ENCODE measurements around the gene CLEC14A. TPM values are rescaled to one million over a fixed set of nuclear protein-coding genes. Genes with fewer than 3 reads are reported as not detected.
A peak's percentile ranks its signal among the peaks of the same experiment; 100 is the strongest.

CLEC14A gene
- total and polyA plus RNA-seq, 8 donors = 34.7 to 73.8 (median 58.5) TPM

GRCh38 chr14:38291681-38292467, 36.0 kb upstream of the CLEC14A start:
- Histone ChIP-seq H3K9me3 (peaks cover 0 to 2% of the 10 kb centered on the region in 2 donors), H3K27ac (peak overlapping the region in 1 of 2 donors; percentile 65), H3K36me3 (no peaks in the 10 kb centered on the region), H3K27me3 (no peaks in the 10 kb centered on the region), H3K4me1 (peaks cover 10 to 17% of the 10 kb centered on the region in 2 donors), H3K4me3 (no peak overlapping the region)
- ATAC-seq (no peak), DNase-seq (no peak)
- intact Hi-C loops (cut with DNase I) = loop anchor here in 1 of 2 donors (5.0 kb wide), 1 partner anchor 35 kb away; the partner anchor contains the start of gene CLEC14A
- TF ChIP-seq CTCF (IDR thresholded peaks at IDR 0.05) = no peak

- peak; percentile 95 for ATAC-seq
- no peak for TF ChIP-seq CTCF (IDR thresholded peaks at IDR 0.05)
- no peaks in the 10 kb centered on the region for H3K36me3 ChIP-seq
- H3K27me3 ChIP-seq = no peaks in the 10 kb centered on the region
- intact Hi-C loops (cut with DNase I) = loop anchor here in 1 of 2 donors (5.0 kb wide), 1 partner anchor 33 kb away; the partner anchor contains the start of gene CLEC14A
- H3K9me3 ChIP-seq = peaks cover 0 to 2% of the 10 kb centered on the region in 2 donors
- H3K4me1 ChIP-seq = peaks cover 10 to 17% of the 10 kb centered on the region in 2 donors
- peak in 2 of 4 donors; percentile 63 to 64 for DNase-seq
- H3K4me3 ChIP-seq = no peak overlapping the region
- H3K27ac ChIP-seq = peak overlapping the region in 1 of 2 donors; percentile 65
Measured at GRCh38 chr14:38290601-38291188, 34.8 kb upstream of the CLEC14A start.

- TF ChIP-seq CTCF (IDR thresholded peaks at IDR 0.05) = no peak
- no peaks in the 10 kb centered on the region for H3K36me3 ChIP-seq
- H3K27ac ChIP-seq = no peak overlapping the region
- ATAC-seq (no peak), DNase-seq (no peak)
- peaks cover 0 to 2% of the 10 kb centered on the region in 2 donors for H3K9me3 ChIP-seq
- H3K4me3 ChIP-seq = no peak overlapping the region
- intact Hi-C loops (cut with DNase I) = no loop called here
- no peaks in the 10 kb centered on the region for H3K27me3 ChIP-seq
- peaks cover 7 to 12% of the 10 kb centered on the region in 2 donors for H3K4me1 ChIP-seq
Measured at GRCh38 chr14:38286452-38286851, 30.6 kb upstream of the CLEC14A start.

- no peak overlapping the region for H3K27ac ChIP-seq
- H3K36me3 ChIP-seq = no peaks in the 10 kb centered on the region
- H3K9me3 ChIP-seq = peaks cover 0 to 2% of the 10 kb centered on the region in 2 donors
- ATAC-seq = no peak
- no peak for TF ChIP-seq CTCF (IDR thresholded peaks at IDR 0.05)
- H3K27me3 ChIP-seq = no peaks in the 10 kb centered on the region
- peaks cover 2 to 8% of the 10 kb centered on the region in 2 donors for H3K4me1 ChIP-seq
- intact Hi-C loops (cut with DNase I) = no loop called here
- no peak overlapping the region for H3K4me3 ChIP-seq
- DNase-seq = no peak
Measured at GRCh38 chr14:38285962-38286361, 30.1 kb upstream of the CLEC14A start.

- no peaks in the 10 kb centered on the region for H3K4me1 ChIP-seq
- no peak overlapping the region for H3K4me3 ChIP-seq
- ATAC-seq = no peak
- no peak for DNase-seq
- no peaks in the 10 kb centered on the region for H3K27me3 ChIP-seq
- TF ChIP-seq CTCF (IDR thresholded peaks at IDR 0.05) = no peak
- no peak overlapping the region for H3K27ac ChIP-seq
- no peaks in the 10 kb centered on the region for H3K36me3 ChIP-seq
- intact Hi-C loops (cut with DNase I) = no loop called here
- no peaks in the 10 kb centered on the region for H3K9me3 ChIP-seq
Measured at GRCh38 chr14:38282936-38283335, 27.0 kb upstream of the CLEC14A start.

Measured in left lung (tissue), 10 donors.